Endothelial cell of umbilical vein (primary cell): ENCODE measurements around the gene FAM53B. TPM values are rescaled to one million over a fixed set of nuclear protein-coding genes. Genes with fewer than 3 reads are reported as not detected.

ENCODE experiments used
- BruUV-seq: library from RNA; stranded (reverse); fragments of 400-500 nt; replicated peaks from 2 replicates; lab custom pipeline; 2021; lab: Mats Ljungman, UMichigan
- CTCF ChIA-PET: fragments of 300-600, 350-600 bp; sonication (Branson Sonifier 250); formaldehyde crosslinking; loops from one replicate; lab custom pipeline; 2021; ENCODE audit warnings: antibody characterized with exemption, inconsistent platforms; lab: Charles Lee
- POLR2A ChIA-PET: fragments of 300-600, 350-600 bp; sonication (Branson Sonifier 250); formaldehyde crosslinking; loops from one replicate; lab custom pipeline; 2021; ENCODE audit warnings: antibody characterized with exemption, inconsistent platforms; lab: Charles Lee
- DNase-seq: peaks from one replicate; pipeline ENCODE4 v3.0.0-alpha.2; 2011; ENCODE audit warnings: low read depth, low spot score
- FAIRE-seq: peaks from 2 replicates; lab custom pipeline; 2011; peaks lifted over from hg19 to GRCh38; lab: Jason Lieb, UNC
- H2AFZ ChIP-seq: 2 replicates; pipeline ENCODE4 v1.6.0; 2012; ENCODE audit warnings: low read depth, low read length, control low read depth, inconsistent platforms
- H3K27ac ChIP-seq: 2 replicates; pipeline ENCODE4 v1.5.1; 2011; ENCODE audit warnings: low read depth, mild to moderate bottlenecking, control low read depth, low read length, moderate library complexity; ENCODE audit not compliant: insufficient read depth
- H3K27me3 ChIP-seq, 2 experiments: 2 replicates each; pipeline versions ENCODE4 v1.6.0 to v1.6.1; 2011; ENCODE audit warnings: low read length in 2 of 2, mixed read lengths in 1 of 2; ENCODE audit not compliant: control insufficient read depth in 2 of 2, insufficient read depth in 2 of 2
- H3K36me3 ChIP-seq, 2 experiments: 2 replicates in 1 of 2; 3 replicates in 1 of 2; pipeline ENCODE4 v1.5.1; 2011; ENCODE audit warnings: low read length in 2 of 2, mild to moderate bottlenecking in 1 of 2, moderate library complexity in 1 of 2; ENCODE audit not compliant: control insufficient read depth in 2 of 2, insufficient read depth in 2 of 2; ENCODE audit errors: extremely low read depth in 1 of 2
- H3K4me1 ChIP-seq: 3 replicates; pipeline ENCODE4 v1.5.1; 2011; ENCODE audit warnings: mild to moderate bottlenecking, low read length; ENCODE audit not compliant: control insufficient read depth, insufficient read depth; ENCODE audit errors: extremely low read depth
- H3K4me2 ChIP-seq: 2 replicates; pipeline ENCODE4 v1.6.1; 2011; ENCODE audit warnings: low read length, control low read depth, mixed read lengths; ENCODE audit not compliant: insufficient read depth
- H3K4me3 ChIP-seq, 3 experiments: fragments of 200-600 bp in 1 of 3; sonication (generic), shearing (Covaris generic) in 1 of 3; replicated peaks in 1 of 3; 2 replicates each; pipeline ENCODE4 v1.5.1; 2011 to 2016; ENCODE audit warnings: control low read depth in 3 of 3, low read length in 3 of 3, mild to moderate bottlenecking in 2 of 3, inconsistent platforms in 1 of 3, low read depth in 1 of 3, moderate library complexity in 1 of 3; ENCODE audit not compliant: insufficient read depth in 1 of 3
- H3K79me2 ChIP-seq: 2 replicates; pipeline ENCODE4 v1.6.0; 2012; ENCODE audit warnings: low read length, inconsistent platforms; ENCODE audit not compliant: control insufficient read depth, insufficient read depth
- H3K9ac ChIP-seq: replicated peaks from 2 replicates; pipeline ENCODE3; 2011; ENCODE audit warnings: low read length, control low read depth; ENCODE audit not compliant: insufficient read depth; ENCODE audit errors: extremely low read depth
- H3K9me1 ChIP-seq: replicated peaks from 3 replicates; pipeline ENCODE4 v1.6.0; 2011; ENCODE audit warnings: mild to moderate bottlenecking, low read length; ENCODE audit not compliant: control insufficient read depth, insufficient read depth; ENCODE audit errors: extremely low read depth
- H3K9me3 ChIP-seq: replicated peaks from 2 replicates; pipeline ENCODE4 v1.5.1; 2012; ENCODE audit warnings: low read length, inconsistent platforms; ENCODE audit not compliant: control insufficient read depth, insufficient read depth
- H4K20me1 ChIP-seq: replicated peaks from 2 replicates; pipeline ENCODE3; 2011; ENCODE audit warnings: mild to moderate bottlenecking, low read length; ENCODE audit not compliant: control insufficient read depth, insufficient read depth; ENCODE audit errors: extremely low read depth
- EZH2 ChIP-seq: IDR thresholded peaks from 2 replicates; pipeline ENCODE4 v1.6.1; 2012; ENCODE audit warnings: borderline replicate concordance, low read depth, mild to moderate bottlenecking, moderate library complexity, low read length, inconsistent platforms; ENCODE audit not compliant: severe bottlenecking
- FOS ChIP-seq: IDR thresholded peaks from 2 replicates; pipeline ENCODE4 v1.6.1; 2011; ENCODE audit warnings: mild to moderate bottlenecking, low read length, moderate library complexity, borderline replicate concordance; ENCODE audit not compliant: insufficient read depth
- GATA2 ChIP-seq: IDR thresholded peaks from 2 replicates; pipeline ENCODE4 v1.7.0; 2011; ENCODE audit warnings: low read depth, mild to moderate bottlenecking, moderate library complexity, mixed read lengths, low read length; ENCODE audit not compliant: insufficient read length, insufficient read depth
- JUN ChIP-seq: IDR thresholded peaks from 2 replicates; pipeline ENCODE4 v1.6.1; 2011; ENCODE audit warnings: borderline replicate concordance, low read depth; ENCODE audit not compliant: insufficient read length, insufficient read depth
- MAX ChIP-seq: IDR thresholded peaks from 2 replicates; pipeline ENCODE4 v1.6.1; 2011; ENCODE audit not compliant: insufficient read depth, insufficient read length
- MYC ChIP-seq: IDR thresholded peaks from one replicate; pipeline ENCODE4 v1.6.1; 2011; ENCODE audit warnings: mild to moderate bottlenecking, low read depth, low read length
- POLR2A ChIP-seq: IDR thresholded peaks from 2 replicates; pipeline ENCODE4 v1.6.1; 2012; ENCODE audit warnings: low read depth, mild to moderate bottlenecking, control low read depth, low read length
- POLR2AphosphoS5 ChIP-seq: IDR thresholded peaks from 2 replicates; pipeline ENCODE4 v1.6.1; 2012; ENCODE audit warnings: low read depth, mild to moderate bottlenecking, control low read depth, low read length, moderate library complexity; ENCODE audit not compliant: insufficient read depth
- dilution Hi-C: fragments of 300-500 bp; cut with MboI; formaldehyde crosslinking; loops from one replicate; pipeline ENCODE4 v1.15.0; 2019; ENCODE audit warnings: low sequenced_read_pairs; ENCODE audit not compliant: extremely low pct_ligation_motif_present
- intact Hi-C: fragments of 100-400 bp; cut with micrococcal nuclease; formaldehyde crosslinking; loops from one replicate; pipeline ENCODE4 v1.10.0; 2022
- polyA plus RNA-seq, 4 experiments: library from polyadenylated mRNA; depleted of rRNA in 3 of 4; stranded (reverse) in 3 of 4; unstranded in 1 of 4; fragments of >200 nt; gene quantifications; 2 replicates each; pipeline versions ENCODE4 v1.2.1 to v1.2.3, GENCODE V29; 2011 to 2012; ENCODE audit warnings: missing spikeins in 1 of 4
- total RNA-seq: library from RNA; stranded (reverse); gene quantifications from 2 replicates; pipeline ENCODE4 v1.2.3, GENCODE V29; 2021
- TF ChIP-seq, protein P1 (sequence below), 2 donors: IDR thresholded peaks; 1 replicate in 1 of 2; 2 replicates in 1 of 2; pipeline ENCODE4 v1.5.1; 2011; ENCODE audit warnings: low read length in 2 of 2, mild to moderate bottlenecking in 2 of 2, moderate library complexity in 2 of 2, control low read depth in 1 of 2, inconsistent platforms in 1 of 2, low read depth in 1 of 2; ENCODE audit not compliant: insufficient read depth in 1 of 2; ENCODE audit errors: extremely low read depth in 1 of 2

The FAM53B gene
- total and polyA plus RNA-seq, 2 donors (not counting 3 experiments of a cell fraction or from before 2014, with no cell fraction given), result 8.5 to 21.1 TPM

DNA sequence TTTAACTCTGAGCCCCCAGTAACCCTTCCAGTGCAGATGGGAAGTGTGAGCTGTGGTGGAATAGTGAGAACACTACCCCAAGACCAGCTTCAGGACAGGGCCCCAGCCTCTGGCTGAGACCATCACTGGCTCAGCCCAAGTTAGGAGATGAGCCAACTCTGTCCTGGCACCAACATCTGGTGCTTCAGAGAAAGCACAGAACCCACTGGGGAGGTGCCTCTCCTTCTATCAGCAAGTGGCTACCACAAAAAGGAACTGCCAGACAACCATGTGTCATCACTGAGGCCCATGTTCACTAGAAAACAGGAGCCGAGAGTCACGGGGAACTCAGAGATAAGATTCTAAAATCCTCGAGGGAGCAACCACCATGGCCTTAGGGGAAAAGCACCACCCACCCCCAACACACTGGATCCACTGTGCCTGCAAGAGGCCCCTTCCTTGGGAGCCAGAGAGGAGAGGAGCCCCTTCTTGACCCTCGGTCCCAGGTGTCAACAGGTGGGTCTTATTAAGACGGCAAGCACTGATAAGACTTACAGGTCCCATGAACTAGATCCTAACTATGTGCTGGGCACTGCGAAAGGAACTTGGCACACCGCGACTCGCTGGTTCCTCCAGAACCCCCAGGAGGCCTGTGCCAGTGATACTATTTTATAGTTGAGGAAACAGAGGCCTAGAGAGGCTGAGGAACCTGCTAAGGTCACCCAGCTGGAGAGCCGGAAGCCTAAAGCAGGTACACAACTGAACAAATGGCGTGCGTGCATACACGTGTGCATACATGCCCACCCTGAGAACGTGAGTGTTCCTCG, 102.7 kb downstream of the FAM53B start:
- no peak for FAIRE-seq
- Histone ChIP-seq H3K4me1 (peaks cover 8% of the 10 kb centered on the region), H3K27me3 (no peaks in the 10 kb centered on the region), H3K9me1 (no peaks in the 10 kb centered on the region), H3K79me2 (peaks cover 2% of the 10 kb centered on the region), H3K4me2 (no peak overlapping the region), H3K9me3 (no peaks in the 10 kb centered on the region), H3K9ac (no peak overlapping the region), H2AFZ (no peak overlapping the region), H3K27ac (no peak overlapping the region), H3K36me3 (no peaks in the 10 kb centered on the region), H4K20me1 (no peaks in the 10 kb centered on the region), H3K4me3 (no peak overlapping the region)
- dilution Hi-C loops, result no loop called here
- CTCF ChIA-PET, result no interaction called here
- no peak for DNase-seq
- no TSS peak for BruUV-seq
- intact Hi-C loops, result loop anchor here (10.0 kb wide), 1 partner anchor 163 kb away; the partner anchor contains the start of gene ABRAXAS2
- TF ChIP-seq FOS, result no peak
- no peak for TF ChIP-seq POLR2AphosphoS5
- TF ChIP-seq MYC, result no peak
- TF ChIP-seq GATA2, result no peak
- no peak for TF ChIP-seq MAX
- POLR2A ChIA-PET, result no interaction called here

DNA sequence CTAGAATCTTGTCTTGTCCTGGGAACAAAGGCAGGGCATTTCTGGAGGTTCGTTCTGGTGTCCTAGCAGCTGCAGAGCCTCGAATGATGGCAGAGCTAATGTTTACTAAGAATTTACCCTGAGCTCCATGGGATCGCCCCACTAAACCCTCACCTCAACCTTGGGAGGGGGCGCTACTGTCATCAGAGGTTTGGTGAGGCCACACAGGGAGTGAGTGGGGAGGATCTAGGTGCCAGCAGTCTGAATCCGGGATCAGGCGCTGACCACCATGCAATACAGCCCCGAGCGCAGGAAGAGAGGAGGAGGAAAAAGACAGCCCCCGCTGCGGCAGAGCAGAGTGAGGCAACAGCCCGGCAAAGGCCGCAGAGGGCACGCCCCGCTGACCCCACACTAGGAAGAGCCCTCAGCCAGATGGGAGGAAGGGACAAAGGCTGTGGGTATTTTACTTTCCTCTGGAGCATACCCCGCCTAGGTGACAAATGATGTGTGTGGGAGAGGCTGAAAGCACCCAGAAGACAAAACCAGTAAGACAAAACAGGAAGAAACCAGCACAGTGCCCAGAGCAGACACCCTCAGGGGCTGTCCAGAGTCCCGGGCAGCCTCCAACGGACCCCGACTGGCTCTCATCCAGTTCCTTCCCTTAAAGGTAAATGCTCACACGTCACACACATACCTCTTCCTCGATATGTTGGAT, 103.5 kb downstream of the FAM53B start:
- no peak overlapping the region for H3K27ac ChIP-seq
- no peaks in the 10 kb centered on the region for H3K9me3 ChIP-seq
- H4K20me1 ChIP-seq, result no peaks in the 10 kb centered on the region
- H3K9me1 ChIP-seq, result no peaks in the 10 kb centered on the region
- dilution Hi-C loops (no loop called here), intact Hi-C loops (loop anchor here (10.0 kb wide), 1 partner anchor 164 kb away; the partner anchor contains the start of gene ABRAXAS2)
- H3K4me2 ChIP-seq, result no peak overlapping the region
- peaks cover under 1% of the 10 kb centered on the region for H3K4me1 ChIP-seq
- no TSS peak for BruUV-seq
- POLR2A ChIA-PET, result no interaction called here
- H2AFZ ChIP-seq, result no peak overlapping the region
- CTCF ChIA-PET, result no interaction called here
- H3K79me2 ChIP-seq, result no peaks in the 10 kb centered on the region
- no peak for TF ChIP-seq FOS
- TF ChIP-seq EZH2, result no peak
- TF ChIP-seq MYC, result no peak
- no peak for TF ChIP-seq GATA2
- TF ChIP-seq POLR2A, result no peak
- TF ChIP-seq MAX, result no peak
- TF ChIP-seq, protein P1, sequence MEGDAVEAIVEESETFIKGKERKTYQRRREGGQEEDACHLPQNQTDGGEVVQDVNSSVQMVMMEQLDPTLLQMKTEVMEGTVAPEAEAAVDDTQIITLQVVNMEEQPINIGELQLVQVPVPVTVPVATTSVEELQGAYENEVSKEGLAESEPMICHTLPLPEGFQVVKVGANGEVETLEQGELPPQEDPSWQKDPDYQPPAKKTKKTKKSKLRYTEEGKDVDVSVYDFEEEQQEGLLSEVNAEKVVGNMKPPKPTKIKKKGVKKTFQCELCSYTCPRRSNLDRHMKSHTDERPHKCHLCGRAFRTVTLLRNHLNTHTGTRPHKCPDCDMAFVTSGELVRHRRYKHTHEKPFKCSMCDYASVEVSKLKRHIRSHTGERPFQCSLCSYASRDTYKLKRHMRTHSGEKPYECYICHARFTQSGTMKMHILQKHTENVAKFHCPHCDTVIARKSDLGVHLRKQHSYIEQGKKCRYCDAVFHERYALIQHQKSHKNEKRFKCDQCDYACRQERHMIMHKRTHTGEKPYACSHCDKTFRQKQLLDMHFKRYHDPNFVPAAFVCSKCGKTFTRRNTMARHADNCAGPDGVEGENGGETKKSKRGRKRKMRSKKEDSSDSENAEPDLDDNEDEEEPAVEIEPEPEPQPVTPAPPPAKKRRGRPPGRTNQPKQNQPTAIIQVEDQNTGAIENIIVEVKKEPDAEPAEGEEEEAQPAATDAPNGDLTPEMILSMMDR (IDR thresholded peaks at IDR 0.05; ENCODE audit: extremely low read depth in 1 of 2, insufficient read depth in 1 of 2, low read depth in 1 of 2, low read length in 2 of 2), result no peak
- no peak for TF ChIP-seq JUN
- no peak for TF ChIP-seq POLR2AphosphoS5
- DNase-seq (no peak), FAIRE-seq (no peak)
- no peaks in the 10 kb centered on the region for H3K27me3 ChIP-seq
- no peak overlapping the region for H3K4me3 ChIP-seq
- no peaks in the 10 kb centered on the region for H3K36me3 ChIP-seq
- no peak overlapping the region for H3K9ac ChIP-seq
